Islet precursor cell (in vitro differentiated cells): ENCODE results near the gene PARK7.

Source experiments
- DNase-seq: peaks from one replicate; pipeline ENCODE4 v3.0.0-alpha.2; 2018

The PARK7 gene

GRCh38 chr1:8025061-8025670, 63.7 kb downstream of the PARK7 start:
- DNase-seq: no peak

GRCh38 chr1:8025671-8026144, 64.2 kb downstream of the PARK7 start:
- DNase-seq: no peak

GRCh38 chr1:8026153-8026975, 64.9 kb downstream of the PARK7 start, which contains the start of gene ERRFI1:
Gene ERRFI1 (minus strand): TSS chr1:8026309. CDS start chr1:8015619, 10,690 bp downstream.
- peak; percentile 96 for DNase-seq

GRCh38 chr1:8026976-8027747, 65.7 kb downstream of the PARK7 start:
- no peak for DNase-seq

- DNase-seq: no peak
These were observed 66.4 kb downstream of the PARK7 start for GRCh38 chr1:8027748-8028570.

- no peak for DNase-seq
These were observed 67.0 kb downstream of the PARK7 start for GRCh38 chr1:8028571-8028910.

- no peak for DNase-seq
These were observed 69.8 kb downstream of the PARK7 start for GRCh38 chr1:8031176-8031785.

- DNase-seq: no peak
These were observed 70.9 kb downstream of the PARK7 start for GRCh38 chr1:8032366-8032910.

- no peak for DNase-seq
These were observed 71.8 kb downstream of the PARK7 start for GRCh38 chr1:8033322-8033721.
